Astrocyte of the cerebellum (primary cell): ENCODE measurements around the gene GJC3.
"Not testable (repeated sequence)": the region's sequence is repeated elsewhere in the genome, so short reads cannot be mapped to it uniquely, and the experiment has no call there.

Experiments
- DNase-seq: peaks from one replicate; pipeline ENCODE4 v3.0.0-alpha.2; 2011; ENCODE audit warnings: low read depth
- H3K4me3 ChIP-seq: 2 replicates; pipeline ENCODE4 v1.5.1; 2011; ENCODE audit warnings: mild to moderate bottlenecking, low read depth, low read length, moderate library complexity
- CTCF ChIP-seq: IDR thresholded peaks from 2 replicates; pipeline ENCODE4 v1.5.1; 2012; ENCODE audit warnings: low read length, low read depth, moderate library complexity, mild to moderate bottlenecking; ENCODE audit errors: missing control alignments
- in situ Hi-C: cut with HindIII; loops from 2 replicates; pipeline ENCODE4 v1.10.0; 2017; ENCODE audit warnings: low sequenced_read_pairs

GJC3 gene

DNA sequence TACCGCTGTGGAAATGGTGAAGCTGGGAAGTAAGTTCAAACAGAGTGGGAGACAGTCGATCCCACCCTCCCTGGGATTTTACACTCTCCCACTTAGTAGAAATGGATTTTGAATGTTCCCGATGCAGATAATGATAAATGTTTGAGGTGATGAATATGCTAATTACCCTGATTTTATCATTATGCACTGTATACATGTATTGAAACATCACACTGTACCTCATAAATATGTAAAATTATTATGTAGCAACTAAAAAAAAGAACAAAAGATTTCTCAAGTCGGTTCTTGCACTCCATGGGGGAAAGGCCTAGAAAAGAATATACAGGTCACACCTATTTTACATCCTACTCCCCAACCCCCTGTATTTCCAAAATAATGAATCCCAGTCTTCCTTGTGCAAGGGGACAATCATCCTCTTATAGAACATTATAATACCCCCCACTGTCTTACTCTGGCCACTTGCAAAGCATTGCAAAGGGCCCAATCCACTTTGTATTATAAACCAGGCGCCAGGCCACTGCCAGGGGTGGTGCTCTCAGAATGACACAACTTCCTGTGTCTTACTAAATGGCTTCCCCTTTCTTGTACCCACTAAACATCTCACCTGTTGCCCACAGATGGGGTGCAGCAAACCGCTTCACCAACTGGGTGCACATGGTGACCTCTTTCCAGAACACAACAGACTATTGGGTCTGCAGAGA lies 31.9 kb downstream of the GJC3 start:
- no peak for DNase-seq
- TF ChIP-seq CTCF, result no peak
- H3K4me3 ChIP-seq, result no peak overlapping the region
- in situ Hi-C loops, result no loop called here

GRCh38 chr7:99894738-99895137 lies 34.7 kb downstream of the GJC3 start:
- no peak for TF ChIP-seq CTCF
- no peak overlapping the region for H3K4me3 ChIP-seq
- in situ Hi-C loops, result no loop called here
- DNase-seq, result no peak

- H3K4me3 ChIP-seq, result no peak overlapping the region
- TF ChIP-seq CTCF, result no peak
- in situ Hi-C loops, result no loop called here
- DNase-seq, result no peak
Measured at GRCh38 chr7:99893280-99893679, 36.1 kb downstream of the GJC3 start.

DNA sequence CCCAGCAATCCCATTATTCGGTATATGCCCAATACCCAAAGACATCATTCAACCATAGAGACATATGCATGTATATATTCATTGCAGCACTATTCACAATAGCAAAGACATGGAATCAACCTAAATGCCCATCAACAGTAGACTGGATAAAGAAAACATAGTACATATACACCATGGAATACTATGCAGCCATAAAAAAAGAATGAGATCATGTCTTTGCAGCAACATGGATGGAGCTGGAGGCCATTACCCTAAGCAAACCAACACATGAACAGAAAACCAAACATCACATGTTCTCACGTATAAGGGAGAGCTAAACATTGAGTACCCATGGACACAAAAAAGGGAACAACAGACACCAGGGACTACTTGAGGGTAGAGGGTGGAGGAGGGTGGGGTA lies 39.1 kb downstream of the GJC3 start:
- in situ Hi-C loops, DNase-seq, H3K4me3 ChIP-seq: not testable (repeated sequence)

DNA sequence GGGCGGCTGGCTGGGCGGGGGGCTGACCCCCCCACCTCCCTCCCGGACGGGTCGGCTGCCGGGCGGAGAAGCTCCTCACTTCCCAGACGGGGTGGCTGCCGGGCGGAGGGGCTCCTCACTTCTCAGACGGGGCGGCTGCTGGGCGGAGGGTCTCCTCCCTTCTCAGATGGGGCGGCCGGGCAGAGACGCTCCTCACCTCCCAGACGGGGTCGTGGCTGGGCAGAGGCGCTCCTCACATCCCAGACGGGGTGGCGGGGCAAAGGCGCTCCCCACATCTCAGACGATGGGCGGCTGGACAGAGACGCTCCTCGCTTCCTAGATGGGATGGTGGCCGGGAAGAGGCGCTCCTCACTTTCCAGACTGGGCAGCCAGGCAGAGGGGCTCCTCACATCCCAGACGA lies 41.1 kb downstream of the GJC3 start:
- DNase-seq, H3K4me3 ChIP-seq, in situ Hi-C loops: not testable (repeated sequence)

GRCh38 chr7:99881370-99881769 lies 48.0 kb downstream of the GJC3 start:
- TF ChIP-seq CTCF, result no peak
- in situ Hi-C loops, result loop anchor here (5.0 kb wide), 1 partner anchor 71 kb away; no protein-coding TSS in a partner anchor
- no peak for DNase-seq
- H3K4me3 ChIP-seq, result no peak overlapping the region

DNA sequence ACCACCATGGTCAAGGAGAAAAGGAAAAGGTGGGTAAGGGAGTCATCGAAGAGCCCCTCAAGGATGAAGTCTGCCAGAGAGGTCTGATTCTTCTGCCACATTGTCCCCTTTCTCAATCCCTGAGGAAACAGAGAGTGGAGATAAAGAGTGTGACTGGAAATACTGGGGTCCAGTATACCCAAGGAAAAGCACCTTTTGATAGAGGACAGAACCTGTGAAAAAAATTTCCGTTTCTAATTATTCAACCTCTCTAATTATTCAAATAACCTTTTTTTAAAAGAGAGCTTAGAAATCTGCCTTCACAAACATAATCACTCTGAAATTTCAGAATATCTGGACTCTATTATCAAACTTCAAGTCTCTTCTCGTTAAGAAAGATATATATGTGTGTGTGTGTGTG lies 52.5 kb downstream of the GJC3 start, which contains the start of gene OR2AE1:
Gene OR2AE1, minus strand, starts transcription at position 101 of the 400 bp plus-strand sequence. Its CDS starts 0 bp downstream, at position 101.
- no peak for TF ChIP-seq CTCF
- in situ Hi-C loops, result no loop called here

More for the DNA sequence above, 52.5 kb downstream of the GJC3 start, which contains the start of gene OR2AE1:
- no peak for DNase-seq
- no peak within 1 kb of the TSS for H3K4me3 ChIP-seq
